Muscle layer of colon (tissue), 2 donors: ENCODE data around the gene NFS1.
"Not testable (repeated sequence)": the region's sequence is repeated elsewhere in the genome, so short reads cannot be mapped to it uniquely, and the experiment has no call there.

ENCODE experiments used
- H3K27ac ChIP-seq: one replicate; pipeline ENCODE4 v1.7.0; 2013; ENCODE audit warnings: low read depth, mild to moderate bottlenecking, low read length, moderate library complexity
- H3K27me3 ChIP-seq, 2 donors: one replicate each; pipeline ENCODE4 v1.7.0; 2013; ENCODE audit warnings: low read length in 2 of 2, mild to moderate bottlenecking in 2 of 2; ENCODE audit not compliant: insufficient read depth in 2 of 2, control insufficient read depth in 1 of 2
- H3K36me3 ChIP-seq: one replicate; pipeline ENCODE4 v1.7.0; 2013; ENCODE audit warnings: mild to moderate bottlenecking, low read length; ENCODE audit not compliant: insufficient read depth
- H3K4me1 ChIP-seq: one replicate; pipeline ENCODE4 v1.7.0; 2013; ENCODE audit warnings: mild to moderate bottlenecking, low read length; ENCODE audit not compliant: insufficient read depth
- H3K4me3 ChIP-seq, 2 donors: one replicate each; pipeline ENCODE4 v1.7.0; 2013; ENCODE audit warnings: low read length in 2 of 2, low read depth in 1 of 2, mild to moderate bottlenecking in 1 of 2, moderate library complexity in 1 of 2
- H3K9ac ChIP-seq: one replicate; pipeline ENCODE4 v1.7.0; 2013; ENCODE audit warnings: low read length
- H3K9me3 ChIP-seq: one replicate; pipeline ENCODE4 v1.7.0; 2013; ENCODE audit warnings: mild to moderate bottlenecking, low read length
- donor health status: abdominal sarcoma.
- donor health status: Adenocarcinoma of cecum.

Gene NFS1

GRCh38 chr20:35724321-35725230 lies 25.4 kb upstream of the NFS1 start:
- peaks cover 89% of the 10 kb centered on the region for H3K36me3 ChIP-seq
- H3K9me3 ChIP-seq = no peaks in the 10 kb centered on the region
- no peak overlapping the region for H3K4me3 ChIP-seq
- no peaks in the 10 kb centered on the region for H3K4me1 ChIP-seq
- H3K27ac ChIP-seq = no peak overlapping the region
- H3K9ac ChIP-seq = no peak overlapping the region
- H3K27me3 ChIP-seq = no peaks in the 10 kb centered on the region

GRCh38 chr20:35723652-35724320 lies 24.6 kb upstream of the NFS1 start:
- H3K4me3 ChIP-seq, H3K9me3 ChIP-seq, H3K4me1 ChIP-seq, H3K27me3 ChIP-seq, H3K9ac ChIP-seq, H3K27ac ChIP-seq: not testable (repeated sequence)
- peaks cover 90% of the 10 kb centered on the region for H3K36me3 ChIP-seq

GRCh38 chr20:35723275-35723639 lies 24.1 kb upstream of the NFS1 start:
- not testable (repeated sequence) for H3K9me3 ChIP-seq, H3K27ac ChIP-seq, H3K4me3 ChIP-seq, H3K9ac ChIP-seq, H3K27me3 ChIP-seq, H3K4me1 ChIP-seq
- H3K36me3 ChIP-seq = peaks cover 91% of the 10 kb centered on the region

- Histone ChIP-seq H3K27ac (no peak overlapping the region), H3K9me3 (no peaks in the 10 kb centered on the region), H3K27me3 (no peaks in the 10 kb centered on the region), H3K4me3 (no peak overlapping the region), H3K36me3 (peaks cover 94% of the 10 kb centered on the region), H3K4me1 (no peaks in the 10 kb centered on the region), H3K9ac (no peak overlapping the region)
These were observed 22.5 kb upstream of the NFS1 start for GRCh38 chr20:35721621-35722020.

- peaks cover 94% of the 10 kb centered on the region for H3K36me3 ChIP-seq
- no peaks in the 10 kb centered on the region for H3K4me1 ChIP-seq
- H3K27me3 ChIP-seq = no peaks in the 10 kb centered on the region
- no peaks in the 10 kb centered on the region for H3K9me3 ChIP-seq
- no peak overlapping the region for H3K4me3 ChIP-seq
- no peak overlapping the region for H3K9ac ChIP-seq
- H3K27ac ChIP-seq = no peak overlapping the region
These were observed 22.1 kb upstream of the NFS1 start for GRCh38 chr20:35721219-35721618.

GRCh38 chr20:35720165-35721123 lies 21.3 kb upstream of the NFS1 start:
- no peak overlapping the region for H3K27ac ChIP-seq
- H3K4me3 ChIP-seq = no peak overlapping the region
- H3K36me3 ChIP-seq = peaks cover 94% of the 10 kb centered on the region
- H3K4me1 ChIP-seq = no peaks in the 10 kb centered on the region
- H3K9ac ChIP-seq = no peak overlapping the region
- H3K9me3 ChIP-seq = no peaks in the 10 kb centered on the region
- no peaks in the 10 kb centered on the region for H3K27me3 ChIP-seq

- Histone ChIP-seq H3K27ac (no peak overlapping the region), H3K36me3 (peaks cover 95% of the 10 kb centered on the region)
These were observed 20.6 kb upstream of the NFS1 start for GRCh38 chr20:35719717-35720116.

GRCh38 chr20:35718972-35719635 lies 20.0 kb upstream of the NFS1 start:
- no peak overlapping the region for H3K4me3 ChIP-seq
- H3K27ac ChIP-seq = no peak overlapping the region
- H3K4me1 ChIP-seq = no peaks in the 10 kb centered on the region
- H3K9me3 ChIP-seq = no peaks in the 10 kb centered on the region
- no peak overlapping the region for H3K9ac ChIP-seq
- H3K27me3 ChIP-seq = no peaks in the 10 kb centered on the region
- H3K36me3 ChIP-seq = peaks cover 90% of the 10 kb centered on the region

More at GRCh38 chr20:35719717-35720116, 20.6 kb upstream of the NFS1 start:
- Histone ChIP-seq H3K9ac (no peak overlapping the region), H3K4me3 (no peak overlapping the region), H3K4me1 (no peaks in the 10 kb centered on the region), H3K9me3 (no peaks in the 10 kb centered on the region), H3K27me3 (no peaks in the 10 kb centered on the region)

GRCh38 chr20:35718321-35718720 lies 19.2 kb upstream of the NFS1 start:
- H3K27me3 ChIP-seq, H3K27ac ChIP-seq, H3K4me1 ChIP-seq, H3K9ac ChIP-seq, H3K4me3 ChIP-seq, H3K9me3 ChIP-seq: not testable (repeated sequence)
- peaks cover 91% of the 10 kb centered on the region for H3K36me3 ChIP-seq

- peaks cover 89% of the 10 kb centered on the region for H3K36me3 ChIP-seq
- H3K27me3 ChIP-seq = no peaks in the 10 kb centered on the region
- no peak overlapping the region for H3K27ac ChIP-seq
- H3K4me3 ChIP-seq = no peak overlapping the region
- no peaks in the 10 kb centered on the region for H3K9me3 ChIP-seq
- H3K4me1 ChIP-seq = no peaks in the 10 kb centered on the region
- H3K9ac ChIP-seq = no peak overlapping the region
These were observed 17.2 kb upstream of the NFS1 start for GRCh38 chr20:35716330-35716729.

- Histone ChIP-seq H3K4me3 (no peak overlapping the region), H3K9ac (no peak overlapping the region), H3K4me1 (peaks cover 6% of the 10 kb centered on the region), H3K9me3 (no peaks in the 10 kb centered on the region), H3K27me3 (no peaks in the 10 kb centered on the region), H3K36me3 (peaks cover 89% of the 10 kb centered on the region), H3K27ac (no peak overlapping the region)
These were observed 16.5 kb upstream of the NFS1 start for GRCh38 chr20:35715652-35716051.
